H1 (cell line): ENCODE measurements around the gene MMD. TPM values are rescaled to one million over a fixed set of nuclear protein-coding genes. Genes with fewer than 3 reads are reported as not detected.

Experiments
- CTCF ChIA-PET: fragments of 300-600 bp; sonication (Branson Sonifier 250); formaldehyde crosslinking; loops from one replicate; lab custom pipeline; 2021; ENCODE audit not compliant: partially characterized antibody; lab: Charles Lee
- POLR2A ChIA-PET: fragments of 300-600 bp; sonication (Branson Sonifier 250); formaldehyde crosslinking; loops from one replicate; lab custom pipeline; 2021; ENCODE audit warnings: inconsistent platforms; ENCODE audit not compliant: partially characterized antibody; lab: Charles Lee
- DNase-seq, 2 experiments: peaks; one replicate each; pipeline versions ENCODE4 v3.0.0 to v3.0.0-alpha.2; 2010 to 2022; ENCODE audit warnings: low spot score in 2 of 2, low read depth in 1 of 2, mixed read lengths in 1 of 2
- FAIRE-seq: peaks from 2 replicates; lab custom pipeline; 2011; peaks lifted over from hg19 to GRCh38; lab: Jason Lieb, UNC
- H2AFZ ChIP-seq: 2 replicates; pipeline ENCODE4 v1.8.1; 2012; ENCODE audit warnings: low read length, inconsistent platforms
- H2AK5ac ChIP-seq: 2 replicates; pipeline ENCODE4 v1.6.1; 2013; ENCODE audit warnings: low read depth, low read length
- H2BK120ac ChIP-seq: replicated peaks from 2 replicates; pipeline ENCODE3; 2013; ENCODE audit warnings: low read depth, low read length, inconsistent platforms
- H2BK12ac ChIP-seq: 2 replicates; pipeline ENCODE4 v1.6.1; 2013; ENCODE audit warnings: low read depth, low read length
- H2BK15ac ChIP-seq: 2 replicates; pipeline ENCODE4 v1.6.1; 2013; ENCODE audit warnings: low read length
- H2BK20ac ChIP-seq: 2 replicates; pipeline ENCODE4 v1.6.1; 2013; ENCODE audit warnings: low read length
- H2BK5ac ChIP-seq: 2 replicates; pipeline ENCODE4 v1.6.1; 2013; ENCODE audit warnings: low read depth, low read length
- H3K14ac ChIP-seq: 2 replicates; pipeline ENCODE4 v1.6.1; 2013; ENCODE audit warnings: inconsistent platforms; ENCODE audit not compliant: insufficient read length
- H3K18ac ChIP-seq: 2 replicates; pipeline ENCODE4 v1.6.1; 2013; ENCODE audit warnings: low read length; ENCODE audit errors: extremely low read depth
- H3K23ac ChIP-seq: 2 replicates; pipeline ENCODE4 v1.6.1; 2013; ENCODE audit warnings: inconsistent platforms; ENCODE audit not compliant: insufficient read length
- H3K23me2 ChIP-seq: 2 replicates; pipeline ENCODE4 v1.6.1; 2013; ENCODE audit warnings: low read depth, low read length
- H3K27ac ChIP-seq: 2 replicates; pipeline ENCODE4 v1.6.1; 2011; ENCODE audit warnings: low read depth, low read length, inconsistent platforms
- H3K27me3 ChIP-seq, 4 experiments: replicated peaks in 1 of 4; 1 replicate in 1 of 4; 2 replicates in 3 of 4; pipeline versions ENCODE4 v1.6.1 to v1.8.1; 2011 to 2013; ENCODE audit warnings: low read length in 3 of 4, mild to moderate bottlenecking in 3 of 4, inconsistent platforms in 2 of 4, mixed read lengths in 2 of 4, moderate library complexity in 1 of 4; ENCODE audit not compliant: control insufficient read depth in 3 of 4, insufficient read depth in 3 of 4; ENCODE audit errors: extremely low read depth in 1 of 4
- H3K36me3 ChIP-seq, 4 experiments: 2 replicates each; pipeline versions ENCODE4 v1.6.1 to v1.8.1; 2011 to 2013; ENCODE audit warnings: mild to moderate bottlenecking in 4 of 4, low read length in 3 of 4, moderate library complexity in 2 of 4, control low read depth in 1 of 4, inconsistent platforms in 1 of 4; ENCODE audit not compliant: insufficient read depth in 4 of 4, control insufficient read depth in 2 of 4
- H3K4ac ChIP-seq: replicated peaks from 2 replicates; pipeline ENCODE3; 2013; ENCODE audit warnings: low read length, low read depth, mixed read lengths, inconsistent platforms; ENCODE audit not compliant: insufficient read length
- H3K4me1 ChIP-seq, 4 experiments: replicated peaks in 1 of 4; 1 replicate in 1 of 4; 2 replicates in 3 of 4; pipeline versions ENCODE4 v1.6.1 to v1.8.1; 2011 to 2013; ENCODE audit warnings: low read length in 3 of 4, inconsistent platforms in 2 of 4, mixed read lengths in 1 of 4; ENCODE audit not compliant: insufficient read depth in 4 of 4, control insufficient read depth in 3 of 4
- H3K4me2 ChIP-seq, 2 experiments: 2 replicates each; pipeline versions ENCODE4 v1.6.1 to v1.8.1; 2011 to 2013; ENCODE audit warnings: low read depth in 2 of 2, low read length in 2 of 2, control low read depth in 1 of 2, inconsistent platforms in 1 of 2, mild to moderate bottlenecking in 1 of 2; ENCODE audit not compliant: insufficient read depth in 1 of 2
- H3K4me3 ChIP-seq, 4 experiments: fragments of 200-600, 300-600 bp in 1 of 4; sonication (generic), shearing (Covaris generic), sonication (Bioruptor Twin) in 1 of 4; 2 replicates each; pipeline versions ENCODE4 v1.5.1 to v1.8.1; 2011 to 2016; ENCODE audit warnings: low read length in 4 of 4, low read depth in 3 of 4, control low read depth in 2 of 4, inconsistent platforms in 2 of 4, mild to moderate bottlenecking in 2 of 4, mixed read lengths in 1 of 4, moderate library complexity in 1 of 4; ENCODE audit not compliant: insufficient read depth in 2 of 4; ENCODE audit errors: extremely low read depth in 1 of 4
- H3K56ac ChIP-seq: replicated peaks from 2 replicates; pipeline ENCODE3; 2013; ENCODE audit warnings: low read depth, mild to moderate bottlenecking, mixed read lengths, low read length, inconsistent platforms; ENCODE audit not compliant: insufficient read length
- H3K79me1 ChIP-seq: 2 replicates; pipeline ENCODE4 v1.6.1; 2013; ENCODE audit warnings: low read depth, low read length, control low read depth
- H3K79me2 ChIP-seq, 2 experiments: 2 replicates each; pipeline versions ENCODE4 v1.6.1 to v1.8.1; 2012 to 2013; ENCODE audit warnings: low read length in 2 of 2, mild to moderate bottlenecking in 2 of 2, inconsistent platforms in 1 of 2; ENCODE audit not compliant: insufficient read depth in 2 of 2, control insufficient read depth in 1 of 2
- H3K9ac ChIP-seq, 4 experiments: replicated peaks in 1 of 4; 1 replicate in 1 of 4; 2 replicates in 3 of 4; pipeline versions ENCODE4 v1.6.1 to v1.8.1; 2011 to 2013; ENCODE audit warnings: low read depth in 3 of 4, low read length in 3 of 4, control low read depth in 2 of 4, mild to moderate bottlenecking in 2 of 4, moderate library complexity in 2 of 4, inconsistent platforms in 1 of 4; ENCODE audit errors: extremely low read depth in 1 of 4
- H3K9me3 ChIP-seq, 2 experiments: 2 replicates each; pipeline versions ENCODE4 v1.6.1 to v1.8.1; 2012 to 2013; ENCODE audit warnings: mild to moderate bottlenecking in 2 of 2, moderate library complexity in 2 of 2, control low read depth in 1 of 2, inconsistent platforms in 1 of 2, low read depth in 1 of 2, low read length in 1 of 2, mixed read lengths in 1 of 2; ENCODE audit not compliant: insufficient read depth in 2 of 2
- H4K20me1 ChIP-seq, 2 experiments: replicated peaks in 1 of 2; 2 replicates each; pipeline versions ENCODE3 to v1.8.1; 2011 to 2013; ENCODE audit warnings: inconsistent platforms in 2 of 2, low read length in 2 of 2, mild to moderate bottlenecking in 1 of 2; ENCODE audit not compliant: insufficient read depth in 2 of 2, control insufficient read depth in 1 of 2
- H4K5ac ChIP-seq: 2 replicates; pipeline ENCODE4 v1.6.1; 2013; ENCODE audit warnings: low read length, low read depth, mixed read lengths, inconsistent platforms; ENCODE audit not compliant: insufficient read length
- H4K8ac ChIP-seq: 2 replicates; pipeline ENCODE4 v1.8.0; 2013; ENCODE audit warnings: mild to moderate bottlenecking, moderate library complexity, low read length, inconsistent platforms; ENCODE audit not compliant: insufficient read depth; ENCODE audit errors: extremely low read depth
- H4K91ac ChIP-seq: replicated peaks from 2 replicates; pipeline ENCODE3; 2013; ENCODE audit warnings: low read length, mixed read lengths, inconsistent platforms; ENCODE audit not compliant: insufficient read length
- E2F6 ChIP-seq: IDR thresholded peaks from 2 replicates; pipeline ENCODE4 v1.6.1; 2012; ENCODE audit warnings: inconsistent platforms
- HDAC6 ChIP-seq: IDR thresholded peaks from one replicate; pipeline ENCODE4 v1.7.1; 2012; ENCODE audit warnings: low read depth, mild to moderate bottlenecking, inconsistent platforms, low read length, moderate library complexity
- WGBS, 2 experiments: shearing (Covaris generic) in 1 of 2; methylation state at CpG; one replicate each; pipeline versions ENCODE4 v1.1.6 to v1.1.7; 2013 to 2015; ENCODE audit warnings: low lambda C conversion rate in 2 of 2, mixed read lengths in 2 of 2, inconsistent platforms in 1 of 2, low coverage in 1 of 2, missing lambda C conversion rate in 1 of 2; ENCODE audit not compliant: insufficient replicate concordance in 2 of 2, insufficient coverage in 1 of 2, insufficient read length in 1 of 2; ENCODE audit errors: extremely low coverage in 1 of 2, missing lambda C conversion rate in 1 of 2; 5-methylcytosine and 5-hydroxymethylcytosine counted together
- polyA plus RNA-seq, 7 experiments: library from polyadenylated mRNA; depleted of rRNA in 3 of 7; stranded (reverse) in 5 of 7; unstranded in 2 of 7; fragments of >200 nt in 5 of 7; fragments of 200-250 nt in 2 of 7; gene quantifications; 1 replicate in 5 of 7; 2 replicates in 1 of 7; 4 replicates in 1 of 7; pipeline versions ENCODE4 v1.2.1 to v1.2.3, GENCODE V29; 2011 to 2013; ENCODE audit warnings: missing spikeins in 2 of 7, mixed read lengths in 2 of 7
- total RNA-seq: library from RNA; stranded (reverse); fragmentation: NEBNext Ultra II Directional; extraction: Animal tissue kit (Norgen Biotek cat#: 25700); gene quantifications from 2 replicates; pipeline ENCODE4 v1.2.1, GENCODE V29; 2021

The MMD gene
- total and polyA plus RNA-seq, 2 of the 8 experiments (the other 6 are each of a cell fraction or from before 2014, with no cell fraction given) = 28.2 to 37.8 TPM

- TF ChIP-seq E2F6 (no peak), HDAC6 (no peak)
- TF ChIP-seq, all 59 proteins: peak for 0
- Histone ChIP-seq H3K4me3 (no peak overlapping the region), H2AFZ (no peak overlapping the region), H3K36me3 (no peaks in the 10 kb centered on the region), H3K79me2 (no peaks in the 10 kb centered on the region), H3K56ac (no peak overlapping the region), H2BK20ac (no peak overlapping the region), H2AK5ac (no peak overlapping the region), H4K20me1 (no peaks in the 10 kb centered on the region), H3K23me2 (no peaks in the 10 kb centered on the region), H3K4me2 (no peak overlapping the region), H3K9me3 (no peaks in the 10 kb centered on the region), H2BK12ac (no peak overlapping the region), H3K4ac (no peak overlapping the region), H2BK5ac (no peak overlapping the region), H3K27me3 (no peaks in the 10 kb centered on the region), H3K18ac (no peak overlapping the region), H2BK120ac (no peak overlapping the region), H3K27ac (no peak overlapping the region), H3K4me1 (peaks cover 1 to 5% (median 4%) of the 10 kb centered on the region in 4 experiments; a peak in 3 of 7 replicates), H3K9ac (no peak overlapping the region), H3K23ac (no peak overlapping the region), H4K8ac (no peak overlapping the region), H3K79me1 (no peaks in the 10 kb centered on the region), H4K5ac (no peak overlapping the region), H2BK15ac (no peak overlapping the region), H3K14ac (no peak overlapping the region), H4K91ac (no peak overlapping the region)
- DNase-seq (no peak), FAIRE-seq (no peak)
- POLR2A ChIA-PET = no interaction called here
- CTCF ChIA-PET = no interaction called here
- 100% methylated on average over 2 of the region's 2 CpGs; no CpG with 5 or more reads in 1 of the 2 experiments for WGBS, 2 experiments
These were observed 30.1 kb upstream of the MMD start for GRCh38 chr17:55451758-55452138.
